IMR-90 (cell line): ENCODE data around the gene HNRNPLL. TPM values are rescaled to one million over a fixed set of nuclear protein-coding genes. Genes with fewer than 3 reads are reported as not detected.
"Not testable (repeated sequence)": the region's sequence is repeated elsewhere in the genome, so short reads cannot be mapped to it uniquely, and the experiment has no call there.

Source experiments
- ATAC-seq: fragments of 200-7000 bp; cut with Tn5 transposase; 2 replicates; pipeline ENCODE4 v1.9.1; 2020; ENCODE audit warnings: low read depth, mild to moderate bottlenecking, moderate library complexity
- BruUV-seq: library from RNA; stranded (reverse); fragments of 400-500 nt; replicated peaks from 2 replicates; lab custom pipeline; 2021; lab: Mats Ljungman, UMichigan
- CTCF ChIA-PET: fragments of 300-600 bp; formaldehyde crosslinking; extraction: SDS; loops from one replicate; lab custom pipeline; 2021; ENCODE audit warnings: antibody characterized with exemption; lab: Yijun Ruan, JAX
- POLR2A ChIA-PET: fragments of 300-600 bp; sonication (Branson Sonifier 250); formaldehyde crosslinking; loops from one replicate; lab custom pipeline; 2022; ENCODE audit warnings: antibody characterized with exemption; ENCODE audit not compliant: unreplicated experiment; lab: Charles Lee
- DNase-seq: peaks from one replicate; pipeline ENCODE4 v3.0.0; 2013
- H2AFZ ChIP-seq: replicated peaks from 2 replicates; pipeline ENCODE3; 2013; ENCODE audit warnings: low read length, mild to moderate bottlenecking; ENCODE audit not compliant: poor library complexity
- H2AK5ac ChIP-seq: 2 replicates; pipeline ENCODE4 v1.6.1; 2013; ENCODE audit warnings: low read depth, low read length, inconsistent platforms
- H2AK9ac ChIP-seq: replicated peaks from 2 replicates; pipeline ENCODE3; 2013; ENCODE audit warnings: mild to moderate bottlenecking, low read depth, low read length, moderate library complexity; ENCODE audit not compliant: poor library complexity
- H2BK120ac ChIP-seq: 2 replicates; pipeline ENCODE4 v1.6.1; 2013; ENCODE audit warnings: low read depth, low read length, inconsistent platforms
- H2BK15ac ChIP-seq: 3 replicates; pipeline ENCODE4 v1.6.1; 2013; ENCODE audit warnings: low read depth, low read length, inconsistent platforms
- H2BK20ac ChIP-seq: 2 replicates; pipeline ENCODE4 v1.6.1; 2013; ENCODE audit warnings: low read depth, mild to moderate bottlenecking, inconsistent platforms, low read length, moderate library complexity
- H2BK5ac ChIP-seq: 2 replicates; pipeline ENCODE4 v1.6.1; 2013; ENCODE audit warnings: mild to moderate bottlenecking, low read depth, low read length, inconsistent platforms; ENCODE audit not compliant: poor library complexity, severe bottlenecking
- H3K14ac ChIP-seq: replicated peaks from 2 replicates; pipeline ENCODE4 v1.6.1; 2013; ENCODE audit warnings: low read depth, low read length, inconsistent platforms
- H3K18ac ChIP-seq: 2 replicates; pipeline ENCODE4 v1.6.1; 2013; ENCODE audit warnings: low read depth, low read length, control low read depth
- H3K23ac ChIP-seq: 2 replicates; pipeline ENCODE4 v1.6.1; 2013; ENCODE audit warnings: low read depth, low read length, inconsistent platforms
- H3K27ac ChIP-seq: 2 replicates; pipeline ENCODE4 v1.5.1; 2013; ENCODE audit warnings: mild to moderate bottlenecking, control low read depth, low read length; ENCODE audit not compliant: insufficient read depth
- H3K27me3 ChIP-seq: 2 replicates; pipeline ENCODE4 v1.6.1; 2013; ENCODE audit warnings: low read length; ENCODE audit not compliant: control insufficient read depth, insufficient read depth
- H3K36me3 ChIP-seq: 2 replicates; pipeline ENCODE4 v1.6.1; 2013; ENCODE audit warnings: low read length, mixed read lengths; ENCODE audit not compliant: control insufficient read depth, insufficient read depth
- H3K4ac ChIP-seq: 2 replicates; pipeline ENCODE4 v1.6.1; 2013; ENCODE audit warnings: low read depth, low read length, inconsistent platforms
- H3K4me1 ChIP-seq: 2 replicates; pipeline ENCODE4 v1.6.1; 2013; ENCODE audit warnings: low read length, mixed read lengths; ENCODE audit not compliant: control insufficient read depth, insufficient read depth
- H3K4me2 ChIP-seq: 2 replicates; pipeline ENCODE4 v1.6.1; 2013; ENCODE audit warnings: low read depth, mild to moderate bottlenecking, control low read depth, low read length, moderate library complexity
- H3K4me3 ChIP-seq: 2 replicates; pipeline ENCODE4 v1.5.1; 2013; ENCODE audit warnings: low read depth, mild to moderate bottlenecking, control low read depth, low read length, moderate library complexity; ENCODE audit not compliant: insufficient read depth
- H3K56ac ChIP-seq: 2 replicates; pipeline ENCODE4 v1.6.1; 2013; ENCODE audit warnings: low read length, inconsistent platforms; ENCODE audit not compliant: insufficient read depth; ENCODE audit errors: extremely low read depth
- H3K79me1 ChIP-seq, 2 experiments: 2 replicates each; pipeline ENCODE4 v1.6.1; 2013; ENCODE audit warnings: low read length in 2 of 2, inconsistent platforms in 1 of 2, low read depth in 1 of 2
- H3K9ac ChIP-seq: 2 replicates; pipeline ENCODE4 v1.6.1; 2013; ENCODE audit warnings: low read depth, low read length, control low read depth
- H3K9me1 ChIP-seq: 2 replicates; pipeline ENCODE4 v1.6.1; 2013; ENCODE audit warnings: low read length, inconsistent platforms; ENCODE audit not compliant: insufficient read depth
- H3K9me3 ChIP-seq: 2 replicates; pipeline ENCODE4 v1.6.1; 2013; ENCODE audit warnings: low read length; ENCODE audit not compliant: control insufficient read depth, insufficient read depth
- H4K20me1 ChIP-seq: 2 replicates; pipeline ENCODE4 v1.6.1; 2013; ENCODE audit warnings: low read length, inconsistent platforms; ENCODE audit not compliant: insufficient read depth
- H4K5ac ChIP-seq: 2 replicates; pipeline ENCODE4 v1.6.1; 2013; ENCODE audit warnings: mild to moderate bottlenecking, low read depth, low read length, control low read depth
- H4K8ac ChIP-seq, 2 experiments: 2 replicates each; pipeline ENCODE4 v1.6.1; 2013; ENCODE audit warnings: low read depth in 2 of 2, low read length in 2 of 2, control low read depth in 1 of 2, inconsistent platforms in 1 of 2
- H4K91ac ChIP-seq: 2 replicates; pipeline ENCODE4 v1.6.1; 2013; ENCODE audit warnings: low read depth, low read length, inconsistent platforms; ENCODE audit not compliant: insufficient read depth
- WGBS, 2 experiments: methylation state at CpG; one replicate each; pipeline versions ENCODE4 v1.1.5 to v1.1.7; 2013; ENCODE audit warnings: missing lambda C conversion rate in 2 of 2; ENCODE audit not compliant: insufficient read length in 1 of 2; ENCODE audit errors: extremely low coverage in 2 of 2; 5-methylcytosine and 5-hydroxymethylcytosine counted together
- dilution Hi-C: fragments of 300-500 bp; cut with HindIII; formaldehyde crosslinking; loops from one replicate; pipeline ENCODE4 v1.14.3; 2018; ENCODE audit warnings: low sequenced_read_pairs; ENCODE audit not compliant: unreplicated experiment
- in situ Hi-C: fragments of 300-500 bp; cut with MboI; formaldehyde crosslinking; loops from 3 replicates; pipeline ENCODE4 v1.14.3; 2019; ENCODE audit warnings: low sequenced_read_pairs, inconsistent platforms, mixed read lengths
- intact Hi-C: fragments of 100-400 bp; cut with micrococcal nuclease; formaldehyde crosslinking; loops from 2 replicates; pipeline ENCODE4 v1.10.0; 2022
- polyA plus RNA-seq, 3 experiments: library from polyadenylated mRNA; depleted of rRNA; stranded (reverse); fragments of >200 nt; gene quantifications; 2 replicates each; pipeline ENCODE4 v1.2.3, GENCODE V29; 2012; ENCODE audit warnings: low replicate concordance in 1 of 3
- total RNA-seq: library from RNA; depleted of rRNA; stranded (reverse); fragments of >200 nt; gene quantifications from 2 replicates; pipeline ENCODE4 v1.2.3, GENCODE V29; 2012

HNRNPLL gene
- total and polyA plus RNA-seq, 2 of the 4 experiments (the other 2 are of a cell fraction) = 23.7 to 53.1 TPM

DNA sequence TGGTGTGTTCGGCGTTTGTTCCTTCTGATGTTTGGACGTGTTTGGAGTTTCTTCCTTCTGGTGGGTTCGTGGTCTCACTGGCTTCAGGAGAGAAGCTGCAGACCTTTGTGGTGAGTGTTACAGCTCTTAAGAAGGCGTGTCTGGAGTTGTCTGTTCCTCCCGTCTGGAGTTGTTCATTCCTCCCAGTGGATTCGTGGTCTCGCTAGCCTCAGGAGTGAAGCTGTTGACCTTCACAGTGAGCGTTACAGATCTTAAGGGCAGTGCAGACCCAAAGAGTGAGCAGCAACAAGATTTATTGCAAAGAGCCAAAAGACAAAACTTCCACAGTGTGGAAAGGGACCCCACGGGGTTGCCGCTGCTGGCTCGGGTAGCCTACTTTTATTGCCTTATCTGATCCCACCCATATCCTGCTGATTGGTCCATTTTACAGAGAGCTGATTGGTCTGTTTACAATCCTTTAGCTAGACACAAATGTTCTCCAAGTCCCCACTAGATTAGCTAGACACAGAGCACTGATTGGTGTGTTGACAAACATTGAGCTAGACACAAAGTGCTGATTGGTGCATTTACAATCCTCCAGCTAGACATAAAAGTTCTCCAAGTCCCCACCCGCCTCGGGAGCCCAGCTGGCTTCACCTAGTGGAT lies 39.8 kb upstream of the HNRNPLL start:
- H3K4me2 ChIP-seq, H4K91ac ChIP-seq, H3K27me3 ChIP-seq, H4K8ac ChIP-seq, H3K56ac ChIP-seq, CTCF ChIA-PET, H3K18ac ChIP-seq, H2AFZ ChIP-seq, H3K4me3 ChIP-seq, H3K14ac ChIP-seq, H2BK5ac ChIP-seq, BruUV-seq, DNase-seq, H3K79me1 ChIP-seq, H4K5ac ChIP-seq, ATAC-seq, in situ Hi-C loops, H2AK5ac ChIP-seq, H4K20me1 ChIP-seq, H3K36me3 ChIP-seq, H3K9me3 ChIP-seq, H3K4ac ChIP-seq, H2AK9ac ChIP-seq, H2BK120ac ChIP-seq, H2BK20ac ChIP-seq, H2BK15ac ChIP-seq, H3K27ac ChIP-seq, H3K23ac ChIP-seq, H3K4me1 ChIP-seq, dilution Hi-C loops, H3K9me1 ChIP-seq, intact Hi-C loops, H3K9ac ChIP-seq, POLR2A ChIA-PET: not testable (repeated sequence)
- no CpG with 5 or more reads among the region's 14 CpGs for WGBS, 2 experiments
